Psoas muscle (tissue), 8 donors: ENCODE measurements around the gene ANAPC5. TPM values are rescaled to one million over a fixed set of nuclear protein-coding genes. Genes with fewer than 3 reads are reported as not detected.

Experiments used
- ATAC-seq, 4 donors: fragments of 200-7000 bp; cut with Tn5 transposase; one replicate each; pipeline ENCODE4 v1.9.1; 2020; ENCODE audit warnings: moderate library complexity in 3 of 4, mild to moderate bottlenecking in 2 of 4
- DNase-seq, 2 donors: peaks; one replicate each; pipeline ENCODE4 v3.0.0-alpha.2; 2020
- H3K27ac ChIP-seq: fragments of 200-600 bp; one replicate; pipeline ENCODE4 v1.8.0; 2022
- H3K27me3 ChIP-seq, 3 donors: fragments of 200-600 bp in 1 of 3; one replicate each; pipeline versions ENCODE4 v1.6.1 to v1.8.0; 2013 to 2022; ENCODE audit warnings: low read length in 2 of 3, mild to moderate bottlenecking in 2 of 3, moderate library complexity in 1 of 3; ENCODE audit not compliant: insufficient read depth in 3 of 3
- H3K36me3 ChIP-seq, 2 donors: fragments of 200-600 bp in 1 of 2; one replicate each; pipeline versions ENCODE4 v1.6.1 to v1.8.0; 2013 to 2022; ENCODE audit warnings: low read depth in 1 of 2, mild to moderate bottlenecking in 1 of 2, moderate library complexity in 1 of 2; ENCODE audit not compliant: insufficient read depth in 1 of 2
- H3K4me1 ChIP-seq: fragments of 200-600 bp; one replicate; pipeline ENCODE4 v1.8.0; 2022
- H3K4me3 ChIP-seq: fragments of 200-600 bp; one replicate; pipeline ENCODE4 v1.8.0; 2022; ENCODE audit warnings: mild to moderate bottlenecking
- H3K9me3 ChIP-seq: fragments of 200-600 bp; one replicate; pipeline ENCODE4 v1.8.0; 2022
- WGBS, 3 donors: extraction: QIAGEN DNeasy Blood & Tissue Kit; methylation state at CpG; one replicate each; pipeline versions ENCODE4 v1.1.6 to v1.1.7; 2013; 5-methylcytosine and 5-hydroxymethylcytosine counted together
- intact Hi-C, 2 donors: fragments of 100-400 bp; cut with DNase I; formaldehyde crosslinking; loops; one replicate each; pipeline versions ENCODE4 v1.11.0 to v1.14.2; 2022
- polyA plus RNA-seq, 3 donors: library from polyadenylated mRNA; stranded (reverse); fragments of 200-250 nt; gene quantifications; one replicate each; pipeline ENCODE4 v1.2.3, GENCODE V29; 2013
- total RNA-seq, 4 donors: library from RNA; stranded (reverse); fragmentation: NEBNext Ultra II Directional in 2 of 4; extraction: Animal tissue kit (Norgen Biotek cat#: 25700) in 2 of 4; gene quantifications; one replicate each; pipeline versions ENCODE4 v1.2.1 to v1.2.4, GENCODE V29; 2021 to 2023
- TF ChIP-seq, protein P1 (sequence below): fragments of 200-600 bp; IDR thresholded peaks from one replicate; pipeline ENCODE4 v1.8.0; 2022; ENCODE audit warnings: antibody characterized with exemption
- donor health status: healthy with polysubstance abuse.
- donor health status: DM: no; HTN: no; CAD: no; lungs with moderate emphysema.
- donor health status: Bipolar disorder and iron deficiency.
- donor health status: healthy.
- donor health status: DM: yes; HTN: yes; CAD: no.
- donor health status: DM: no; HTN: no; CAD: no.
- donor health status: DM: no; HTN: no; CAD: no.
- donor health status: DM: yes; HTN: yes; CAD: no.

Gene ANAPC5
- total and polyA plus RNA-seq, 7 donors = 47.1 to 120 (median 70.8) TPM

DNA sequence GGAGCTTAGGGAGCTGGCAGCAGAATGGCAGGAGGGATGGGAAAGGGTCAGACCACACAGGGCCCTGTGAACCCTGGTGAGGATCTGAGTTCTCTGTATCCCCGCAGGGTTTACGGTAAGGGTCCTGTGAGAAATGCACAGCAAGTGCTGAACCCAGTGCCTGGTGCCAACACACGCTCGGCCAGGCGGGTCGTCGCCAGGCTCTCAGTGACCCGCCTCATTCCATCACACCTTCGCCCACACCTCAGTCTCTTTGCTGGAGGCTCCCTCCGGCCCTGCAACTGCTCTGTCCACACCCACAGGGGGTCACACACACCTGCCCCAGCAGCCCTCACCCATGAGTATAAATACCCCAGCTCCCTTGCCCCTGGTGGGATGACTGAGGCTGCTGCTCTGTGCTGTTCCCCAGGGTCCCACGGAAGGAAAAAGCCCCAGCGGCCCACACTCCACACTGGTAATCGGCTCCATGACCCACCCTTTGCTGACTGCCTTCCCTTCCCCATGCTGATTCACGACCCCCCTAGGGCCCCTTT, 78.8 kb downstream of the ANAPC5 start:
- ATAC-seq (no peak), DNase-seq (no peak)
- H3K9me3 ChIP-seq = no peaks in the 10 kb centered on the region
- no peak overlapping the region for H3K27ac ChIP-seq
- intact Hi-C loops = no loop called here
- peaks cover 0 to 39% of the 10 kb centered on the region in 2 donors for H3K36me3 ChIP-seq
- TF ChIP-seq, protein P1, sequence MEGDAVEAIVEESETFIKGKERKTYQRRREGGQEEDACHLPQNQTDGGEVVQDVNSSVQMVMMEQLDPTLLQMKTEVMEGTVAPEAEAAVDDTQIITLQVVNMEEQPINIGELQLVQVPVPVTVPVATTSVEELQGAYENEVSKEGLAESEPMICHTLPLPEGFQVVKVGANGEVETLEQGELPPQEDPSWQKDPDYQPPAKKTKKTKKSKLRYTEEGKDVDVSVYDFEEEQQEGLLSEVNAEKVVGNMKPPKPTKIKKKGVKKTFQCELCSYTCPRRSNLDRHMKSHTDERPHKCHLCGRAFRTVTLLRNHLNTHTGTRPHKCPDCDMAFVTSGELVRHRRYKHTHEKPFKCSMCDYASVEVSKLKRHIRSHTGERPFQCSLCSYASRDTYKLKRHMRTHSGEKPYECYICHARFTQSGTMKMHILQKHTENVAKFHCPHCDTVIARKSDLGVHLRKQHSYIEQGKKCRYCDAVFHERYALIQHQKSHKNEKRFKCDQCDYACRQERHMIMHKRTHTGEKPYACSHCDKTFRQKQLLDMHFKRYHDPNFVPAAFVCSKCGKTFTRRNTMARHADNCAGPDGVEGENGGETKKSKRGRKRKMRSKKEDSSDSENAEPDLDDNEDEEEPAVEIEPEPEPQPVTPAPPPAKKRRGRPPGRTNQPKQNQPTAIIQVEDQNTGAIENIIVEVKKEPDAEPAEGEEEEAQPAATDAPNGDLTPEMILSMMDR = no peak
- H3K27me3 ChIP-seq = no peaks in the 10 kb centered on the region
- WGBS, 3 donors = 92 to 94% (median 94%) methylated on average over 12 to 14 of the region's 14 CpGs
- H3K4me3 ChIP-seq = no peak overlapping the region
- H3K4me1 ChIP-seq = no peaks in the 10 kb centered on the region

DNA sequence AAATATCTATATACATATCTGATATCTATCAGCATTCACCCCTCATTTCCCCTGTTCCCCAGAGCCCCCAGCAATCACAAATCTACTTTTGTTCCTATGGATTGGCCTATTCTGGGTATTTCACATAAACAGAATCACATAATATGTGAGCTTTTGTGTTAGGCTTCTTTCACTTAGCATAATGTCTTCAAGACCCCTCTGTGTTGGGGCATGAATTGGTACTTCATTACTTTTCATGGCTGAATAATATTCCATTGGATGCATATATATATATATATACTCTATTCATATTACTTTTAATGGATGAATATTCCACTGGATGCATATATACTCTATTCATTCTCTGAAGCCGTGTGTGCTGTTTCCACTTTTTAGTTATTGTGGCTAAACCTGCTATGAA, 84.4 kb downstream of the ANAPC5 start:
- DNase-seq (no peak), ATAC-seq (no peak)
- Histone ChIP-seq H3K9me3 (no peaks in the 10 kb centered on the region), H3K27me3 (no peaks in the 10 kb centered on the region), H3K27ac (no peak overlapping the region), H3K4me1 (no peaks in the 10 kb centered on the region), H3K4me3 (no peak overlapping the region), H3K36me3 (peaks cover 3 to 79% of the 10 kb centered on the region in 2 donors)
- intact Hi-C loops = no loop called here
- TF ChIP-seq, protein P1 = no peak
- 96 to 99% (median 97%) methylated on average over 1 of the region's 1 CpG for WGBS, 3 donors

DNA sequence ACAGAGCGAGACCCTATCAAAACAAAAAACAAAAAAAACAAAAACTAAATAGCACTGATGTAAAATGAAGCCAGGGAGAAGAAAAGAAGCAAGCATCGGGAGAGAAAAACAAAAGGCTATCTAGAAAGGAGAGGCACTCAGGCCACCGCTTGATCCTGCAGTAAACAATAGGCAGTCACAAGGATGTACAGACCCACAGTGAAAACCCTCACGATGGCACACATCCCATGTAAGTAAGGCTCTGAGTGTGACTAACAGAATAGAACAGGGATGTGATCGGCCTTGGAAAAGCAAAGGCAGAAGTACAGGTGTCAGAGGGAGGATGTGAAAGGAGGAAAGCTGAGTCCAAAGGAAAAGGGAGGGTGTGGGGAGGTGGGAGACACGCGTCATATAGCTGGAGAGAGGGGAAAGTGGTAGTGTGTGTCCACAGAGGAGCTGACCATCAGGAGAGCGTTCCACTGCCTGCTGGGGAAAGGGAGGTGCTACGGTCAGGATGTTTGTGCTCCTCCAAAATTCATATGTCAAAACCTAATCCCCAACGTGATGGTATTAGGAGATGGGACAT, 87.2 kb downstream of the ANAPC5 start:
- TF ChIP-seq, protein P1 = no peak
- 81 to 83% (median 81%) methylated on average over 10 of the region's 10 CpGs for WGBS, 3 donors
- Histone ChIP-seq H3K9me3 (no peaks in the 10 kb centered on the region), H3K27ac (no peak overlapping the region), H3K36me3 (peaks cover 3 to 92% of the 10 kb centered on the region in 2 donors), H3K4me1 (no peaks in the 10 kb centered on the region), H3K4me3 (no peak overlapping the region), H3K27me3 (no peaks in the 10 kb centered on the region)
- no peak for ATAC-seq
- no peak for DNase-seq
- intact Hi-C loops = no loop called here

DNA sequence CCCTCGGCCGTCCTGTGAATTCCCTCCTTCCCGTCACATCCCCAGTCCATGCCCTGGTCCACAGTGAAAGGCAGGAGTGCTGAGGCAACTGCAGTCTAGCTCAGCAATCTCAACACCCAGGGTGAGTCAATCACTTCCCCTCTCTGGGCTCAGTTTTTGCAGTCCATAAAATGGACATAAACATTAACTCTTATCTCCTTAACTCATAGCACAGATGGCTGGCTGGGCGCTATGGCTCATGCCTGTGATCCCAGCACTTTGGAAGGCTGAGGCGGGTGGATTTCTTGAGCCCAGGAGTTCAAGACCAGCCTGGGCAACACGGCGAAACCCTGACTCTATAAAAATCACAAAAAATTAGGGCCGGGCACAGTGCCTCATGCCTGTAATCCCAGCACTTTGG, 88.1 kb downstream of the ANAPC5 start:
- 91 to 93% (median 92%) methylated on average over 8 of the region's 8 CpGs for WGBS, 3 donors
- ATAC-seq (no peak), DNase-seq (no peak)
- H3K27ac ChIP-seq = no peak overlapping the region
- no peaks in the 10 kb centered on the region for H3K4me1 ChIP-seq
- H3K4me3 ChIP-seq = no peak overlapping the region
- H3K36me3 ChIP-seq = peaks cover 3 to 92% of the 10 kb centered on the region in 2 donors
- H3K27me3 ChIP-seq = no peaks in the 10 kb centered on the region
- H3K9me3 ChIP-seq = no peaks in the 10 kb centered on the region
- TF ChIP-seq, protein P1 = no peak
- intact Hi-C loops = no loop called here
